Measurements from ENCODE around the gene LRRC27.

Gene LRRC27

GRCh38 chr10:132412316-132413192, 80.6 kb downstream of the LRRC27 start:
- no peak overlapping the region for H3K4me3 ChIP-seq (ENCODE audit: low read length)
- DNase-seq (ENCODE audit: low read depth), result peak; percentile 37
- no peak for TF ChIP-seq CTCF (IDR thresholded peaks at IDR 0.05; ENCODE audit: insufficient read depth, low read depth, low read length, missing control alignments)

- DNase-seq (ENCODE audit: low read depth), result peak; percentile 39
- H3K4me3 ChIP-seq (ENCODE audit: low read length), result no peak overlapping the region
- no peak for TF ChIP-seq CTCF (IDR thresholded peaks at IDR 0.05; ENCODE audit: insufficient read depth, low read depth, low read length, missing control alignments)
These were observed 81.5 kb downstream of the LRRC27 start for GRCh38 chr10:132413226-132414205.

GRCh38 chr10:132414402-132415016, 82.5 kb downstream of the LRRC27 start:
- DNase-seq (ENCODE audit: low read depth), result no peak

GRCh38 chr10:132415255-132415654, 83.3 kb downstream of the LRRC27 start:
- DNase-seq (ENCODE audit: low read depth), result no peak
- H3K4me3 ChIP-seq (ENCODE audit: low read length), result no peak overlapping the region
- TF ChIP-seq CTCF (IDR thresholded peaks at IDR 0.05; ENCODE audit: insufficient read depth, low read depth, low read length, missing control alignments), result no peak

More at GRCh38 chr10:132414402-132415016, 82.5 kb downstream of the LRRC27 start:
- H3K4me3 ChIP-seq (ENCODE audit: low read length), result no peak overlapping the region
- no peak for TF ChIP-seq CTCF (IDR thresholded peaks at IDR 0.05; ENCODE audit: insufficient read depth, low read depth, low read length, missing control alignments)

GRCh38 chr10:132415956-132416355, 84.0 kb downstream of the LRRC27 start:
- H3K4me3 ChIP-seq (ENCODE audit: low read length), result no peak overlapping the region
- DNase-seq (ENCODE audit: low read depth), result no peak
- no peak for TF ChIP-seq CTCF (IDR thresholded peaks at IDR 0.05; ENCODE audit: insufficient read depth, low read depth, low read length, missing control alignments)

GRCh38 chr10:132416566-132417256, 84.7 kb downstream of the LRRC27 start:
- TF ChIP-seq CTCF (IDR thresholded peaks at IDR 0.05; ENCODE audit: insufficient read depth, low read depth, low read length, missing control alignments), result no peak

More at GRCh38 chr10:132416566-132417256, 84.7 kb downstream of the LRRC27 start:
- DNase-seq (ENCODE audit: low read depth), result no peak
- H3K4me3 ChIP-seq (ENCODE audit: low read length), result no peak overlapping the region
